HG03066 (cell line): ENCODE measurements around the gene CEP170B.
"Not testable (repeated sequence)": the region's sequence is repeated elsewhere in the genome, so short reads cannot be mapped to it uniquely, and the experiment has no call there.

ENCODE experiments used
- ATAC-seq: cut with Tn5 transposase; IDR thresholded peaks from one replicate; pipeline ENCODE4 v1.9.1; 2021; ENCODE audit warnings: low read depth; ENCODE audit not compliant: unreplicated experiment

CEP170B gene

GRCh38 chr14:104877066-104877805 lies 12.2 kb downstream of the CEP170B start:
- no peak for ATAC-seq

- ATAC-seq = no peak
Observed at GRCh38 chr14:104877806-104878550, 12.9 kb downstream of the CEP170B start.

GRCh38 chr14:104878582-104878981 lies 13.5 kb downstream of the CEP170B start:
- ATAC-seq = no peak

GRCh38 chr14:104879201-104879982 lies 14.3 kb downstream of the CEP170B start:
- no peak for ATAC-seq

GRCh38 chr14:104879983-104880565 lies 15.0 kb downstream of the CEP170B start:
- ATAC-seq = no peak

- no peak for ATAC-seq
Observed at GRCh38 chr14:104880584-104881210, 15.6 kb downstream of the CEP170B start.

- ATAC-seq = no peak
Observed at GRCh38 chr14:104881369-104881979, 16.4 kb downstream of the CEP170B start.

- ATAC-seq = no peak
Observed at GRCh38 chr14:104882325-104882973, 17.4 kb downstream of the CEP170B start.

GRCh38 chr14:104882991-104883660 lies 18.1 kb downstream of the CEP170B start:
- no peak for ATAC-seq

GRCh38 chr14:104883681-104884361 lies 18.8 kb downstream of the CEP170B start:
- no peak for ATAC-seq

GRCh38 chr14:104884381-104884780 lies 19.3 kb downstream of the CEP170B start:
- ATAC-seq = not testable (repeated sequence)

- ATAC-seq = no peak
Observed at GRCh38 chr14:104885031-104885972, 20.2 kb downstream of the CEP170B start.

GRCh38 chr14:104885973-104886689 lies 21.1 kb downstream of the CEP170B start:
- no peak for ATAC-seq

- no peak for ATAC-seq
Observed at GRCh38 chr14:104886690-104887622, 21.9 kb downstream of the CEP170B start.

- no peak for ATAC-seq
Observed at GRCh38 chr14:104887623-104888488, 22.8 kb downstream of the CEP170B start.
